ENCODE data around the gene CRYGN.

Gene CRYGN

GRCh38 chr7:151422212-151422611 lies 17.7 kb downstream of the CRYGN start:
- H3K4me3 ChIP-seq (ENCODE audit: low read length) = no peak overlapping the region
- no peak for DNase-seq (ENCODE audit: low read depth)
- TF ChIP-seq CTCF (conservative IDR thresholded peaks at IDR 0.05; ENCODE audit: low read length) = no peak

- no peak for DNase-seq (ENCODE audit: low read depth)
- TF ChIP-seq CTCF (conservative IDR thresholded peaks at IDR 0.05; ENCODE audit: low read length) = no peak
- no peak overlapping the region for H3K4me3 ChIP-seq (ENCODE audit: low read length)
These were observed 19.8 kb downstream of the CRYGN start for GRCh38 chr7:151420144-151420543.

GRCh38 chr7:151416941-151417315 lies 23.0 kb downstream of the CRYGN start:
- peak; percentile 43 for DNase-seq (ENCODE audit: low read depth)
- TF ChIP-seq CTCF (conservative IDR thresholded peaks at IDR 0.05; ENCODE audit: low read length) = no peak
- H3K4me3 ChIP-seq (ENCODE audit: low read length) = no peak overlapping the region

- no peak for TF ChIP-seq CTCF (conservative IDR thresholded peaks at IDR 0.05; ENCODE audit: low read length)
- H3K4me3 ChIP-seq (ENCODE audit: low read length) = no peak overlapping the region
- no peak for DNase-seq (ENCODE audit: low read depth)
These were observed 23.6 kb downstream of the CRYGN start for GRCh38 chr7:151416112-151416940.

GRCh38 chr7:151415375-151416105 lies 24.4 kb downstream of the CRYGN start:
- H3K4me3 ChIP-seq (ENCODE audit: low read length) = no peak overlapping the region
- TF ChIP-seq CTCF (conservative IDR thresholded peaks at IDR 0.05; ENCODE audit: low read length) = no peak
- peak; percentile 49 for DNase-seq (ENCODE audit: low read depth)

- no peak overlapping the region for H3K4me3 ChIP-seq (ENCODE audit: low read length)
- DNase-seq (ENCODE audit: low read depth) = no peak
- TF ChIP-seq CTCF (conservative IDR thresholded peaks at IDR 0.05; ENCODE audit: low read length) = no peak
These were observed 26.7 kb downstream of the CRYGN start for GRCh38 chr7:151413241-151413640.

- no peak for DNase-seq (ENCODE audit: low read depth)
- H3K4me3 ChIP-seq (ENCODE audit: low read length) = no peak overlapping the region
- no peak for TF ChIP-seq CTCF (conservative IDR thresholded peaks at IDR 0.05; ENCODE audit: low read length)
These were observed 27.6 kb downstream of the CRYGN start for GRCh38 chr7:151412318-151412717.
